ENCODE data around the gene SECISBP2.
"Not testable (repeated sequence)": the region's sequence is repeated elsewhere in the genome, so short reads cannot be mapped to it uniquely, and the experiment has no call there.

SECISBP2 gene, protein sequence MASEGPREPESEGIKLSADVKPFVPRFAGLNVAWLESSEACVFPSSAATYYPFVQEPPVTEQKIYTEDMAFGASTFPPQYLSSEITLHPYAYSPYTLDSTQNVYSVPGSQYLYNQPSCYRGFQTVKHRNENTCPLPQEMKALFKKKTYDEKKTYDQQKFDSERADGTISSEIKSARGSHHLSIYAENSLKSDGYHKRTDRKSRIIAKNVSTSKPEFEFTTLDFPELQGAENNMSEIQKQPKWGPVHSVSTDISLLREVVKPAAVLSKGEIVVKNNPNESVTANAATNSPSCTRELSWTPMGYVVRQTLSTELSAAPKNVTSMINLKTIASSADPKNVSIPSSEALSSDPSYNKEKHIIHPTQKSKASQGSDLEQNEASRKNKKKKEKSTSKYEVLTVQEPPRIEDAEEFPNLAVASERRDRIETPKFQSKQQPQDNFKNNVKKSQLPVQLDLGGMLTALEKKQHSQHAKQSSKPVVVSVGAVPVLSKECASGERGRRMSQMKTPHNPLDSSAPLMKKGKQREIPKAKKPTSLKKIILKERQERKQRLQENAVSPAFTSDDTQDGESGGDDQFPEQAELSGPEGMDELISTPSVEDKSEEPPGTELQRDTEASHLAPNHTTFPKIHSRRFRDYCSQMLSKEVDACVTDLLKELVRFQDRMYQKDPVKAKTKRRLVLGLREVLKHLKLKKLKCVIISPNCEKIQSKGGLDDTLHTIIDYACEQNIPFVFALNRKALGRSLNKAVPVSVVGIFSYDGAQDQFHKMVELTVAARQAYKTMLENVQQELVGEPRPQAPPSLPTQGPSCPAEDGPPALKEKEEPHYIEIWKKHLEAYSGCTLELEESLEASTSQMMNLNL

GRCh38 chr9:89318123-89319014 is at the start of gene SECISBP2:
TSS of gene SECISBP2 (plus strand) at chr9:89318500. CDS start at chr9:89318577, 77 bp downstream.
- DNase-seq = peak; percentile 92

DNA sequence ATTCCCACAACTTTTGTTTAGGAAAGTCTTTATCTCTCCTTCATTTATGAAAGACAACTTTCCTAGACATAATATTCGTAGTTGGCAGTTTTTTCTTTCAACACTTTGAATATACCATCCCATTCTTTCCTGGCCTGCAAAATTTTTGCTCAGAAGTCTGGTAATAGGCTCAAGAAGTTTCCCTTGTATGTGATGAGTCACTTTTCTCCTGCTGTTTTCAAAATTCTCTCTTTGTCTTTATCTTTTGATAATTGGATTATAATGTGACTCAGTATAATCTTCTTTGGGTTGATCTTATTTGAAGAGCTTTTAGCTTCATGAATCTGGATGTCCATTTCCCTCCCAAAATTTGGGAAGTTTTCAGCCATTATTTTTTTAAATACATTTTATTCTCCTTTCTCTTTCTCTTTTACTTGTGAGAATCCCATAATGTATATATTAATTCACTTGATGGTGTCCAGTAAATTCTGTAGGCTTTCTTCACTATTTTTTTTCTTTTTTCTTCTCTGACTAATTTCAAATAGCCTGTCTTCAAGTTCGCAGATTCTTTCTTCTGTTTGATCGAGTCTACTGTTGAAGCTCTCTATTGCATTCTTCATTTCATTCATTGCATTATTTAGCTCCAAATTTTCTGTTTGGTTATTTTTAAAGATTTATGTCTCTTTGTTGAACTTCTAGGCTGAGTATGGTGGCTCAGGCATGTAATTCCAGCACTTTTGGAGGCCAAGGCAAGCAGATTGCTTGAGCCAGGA is 44.6 kb upstream of the SECISBP2 start:
- DNase-seq = no peak

GRCh38 chr9:89274838-89275237 is 43.5 kb upstream of the SECISBP2 start:
- DNase-seq = no peak

GRCh38 chr9:89276040-89276439 is 42.3 kb upstream of the SECISBP2 start:
- DNase-seq = not testable (repeated sequence)

GRCh38 chr9:89277043-89277442 is 41.3 kb upstream of the SECISBP2 start:
- no peak for DNase-seq

GRCh38 chr9:89277454-89277853 is 40.8 kb upstream of the SECISBP2 start:
- DNase-seq = peak; percentile 11

GRCh38 chr9:89278551-89278950 is 39.7 kb upstream of the SECISBP2 start:
- no peak for DNase-seq

DNA sequence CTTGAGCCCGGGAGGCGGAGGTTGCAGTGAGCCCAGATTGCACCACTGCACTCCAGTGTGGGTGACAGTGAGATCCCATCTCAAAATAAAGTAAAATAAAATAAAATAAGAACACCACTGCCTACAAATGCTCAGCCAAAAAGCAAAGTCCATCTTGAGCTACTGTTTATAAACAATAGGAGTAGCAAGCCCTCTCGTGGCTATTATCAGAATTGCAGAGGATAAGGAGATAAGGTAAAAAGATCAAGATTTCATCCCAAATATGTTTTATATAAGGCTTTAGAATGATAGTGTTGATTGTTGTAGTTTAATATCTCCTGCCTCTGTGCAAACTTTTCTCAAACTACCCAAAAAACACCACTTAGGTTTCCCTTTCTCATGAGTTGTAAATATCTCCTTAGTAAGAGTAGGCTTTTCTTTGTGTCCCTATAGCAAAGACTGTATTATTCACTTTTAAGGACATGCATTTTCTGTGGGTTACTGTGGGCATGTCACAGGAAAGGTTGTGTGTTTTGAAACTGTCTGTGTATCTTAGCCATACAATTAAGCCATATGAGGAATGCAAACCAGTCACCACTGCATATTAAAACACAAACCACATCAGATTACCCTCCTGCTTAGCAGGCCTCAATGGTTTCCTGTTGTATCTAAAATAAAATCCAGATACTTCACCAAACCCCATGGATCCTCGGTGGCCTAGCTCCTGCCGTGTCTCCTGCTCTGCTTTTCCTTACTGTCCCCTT is 39.1 kb upstream of the SECISBP2 start:
- no peak for DNase-seq

GRCh38 chr9:89281106-89281505 is 37.2 kb upstream of the SECISBP2 start:
- DNase-seq = no peak

DNA sequence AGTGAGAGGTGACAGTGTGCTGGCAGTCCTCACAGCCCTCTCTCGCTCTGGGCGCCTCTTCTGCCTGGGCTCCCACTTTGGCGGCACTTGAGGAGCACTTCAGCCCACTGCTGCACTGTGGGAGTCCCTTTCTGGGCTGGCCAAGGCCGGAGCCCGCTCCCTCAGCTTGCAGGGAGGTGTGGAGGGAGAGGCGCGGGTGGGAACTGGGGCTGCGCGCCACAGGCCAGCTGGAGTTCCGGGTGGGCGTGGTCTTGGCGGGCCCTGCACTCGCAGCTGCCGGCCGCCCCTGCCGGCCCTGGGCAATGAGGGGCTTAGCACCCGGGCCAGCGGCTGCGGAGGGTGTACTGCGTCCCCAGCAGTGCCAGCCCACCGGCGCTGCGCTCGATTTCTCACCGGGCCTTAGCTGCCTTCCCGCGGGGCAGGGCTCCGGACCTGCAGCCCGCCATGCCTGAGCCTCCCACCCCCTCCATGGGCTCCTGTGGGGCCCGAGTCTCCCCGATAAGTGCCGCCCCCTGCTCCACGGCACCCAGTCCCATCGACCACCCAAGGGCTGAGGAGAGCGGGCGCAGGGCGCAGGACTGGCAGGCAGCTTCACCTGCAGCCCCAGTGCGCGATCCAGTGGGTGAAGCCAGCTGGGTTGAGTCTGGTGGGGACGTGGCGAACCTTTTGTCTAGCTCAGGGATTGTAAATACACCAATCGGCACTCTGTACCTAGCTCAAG is 35.9 kb upstream of the SECISBP2 start:
- not testable (repeated sequence) for DNase-seq

- DNase-seq = no peak
Observed at GRCh38 chr9:89284076-89284475, 34.2 kb upstream of the SECISBP2 start.

DNA sequence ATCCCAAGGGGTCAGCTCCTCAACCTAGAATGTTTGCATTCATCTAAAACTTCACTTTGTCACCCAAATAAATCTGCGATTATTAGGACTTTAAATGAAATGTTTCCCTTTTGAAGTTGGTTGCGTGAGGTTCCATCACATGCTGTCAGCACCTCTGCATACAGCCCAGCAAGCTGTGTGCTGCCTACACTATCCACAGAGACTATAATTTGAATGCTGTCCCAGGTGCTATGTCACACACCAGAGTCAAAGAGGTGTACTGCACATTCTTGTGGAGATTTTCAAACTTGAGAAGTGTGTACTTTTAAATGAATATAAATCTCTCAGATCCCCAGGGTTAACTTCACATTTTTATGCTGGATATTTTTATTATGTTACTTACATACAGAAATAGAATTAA is 26.6 kb upstream of the SECISBP2 start:
- DNase-seq = no peak

DNA sequence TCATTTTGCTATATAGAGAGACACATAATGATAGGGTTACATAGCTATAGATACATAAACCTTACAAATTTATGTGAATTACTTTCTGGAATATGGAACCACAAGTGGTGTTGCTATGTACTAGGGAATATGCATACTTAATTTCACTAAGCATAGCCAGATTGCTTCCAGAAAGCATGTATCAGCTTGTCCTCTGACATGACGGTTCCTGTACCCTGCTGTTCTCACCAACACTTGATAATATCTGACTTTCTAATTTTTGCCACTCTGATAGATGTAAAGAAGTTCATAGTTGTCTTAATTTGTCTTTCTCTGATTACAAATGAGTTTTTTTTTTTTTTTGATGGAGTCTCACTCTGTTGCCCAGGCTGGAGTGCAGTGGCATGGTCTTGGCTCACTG is 25.3 kb upstream of the SECISBP2 start:
- DNase-seq = no peak

DNA sequence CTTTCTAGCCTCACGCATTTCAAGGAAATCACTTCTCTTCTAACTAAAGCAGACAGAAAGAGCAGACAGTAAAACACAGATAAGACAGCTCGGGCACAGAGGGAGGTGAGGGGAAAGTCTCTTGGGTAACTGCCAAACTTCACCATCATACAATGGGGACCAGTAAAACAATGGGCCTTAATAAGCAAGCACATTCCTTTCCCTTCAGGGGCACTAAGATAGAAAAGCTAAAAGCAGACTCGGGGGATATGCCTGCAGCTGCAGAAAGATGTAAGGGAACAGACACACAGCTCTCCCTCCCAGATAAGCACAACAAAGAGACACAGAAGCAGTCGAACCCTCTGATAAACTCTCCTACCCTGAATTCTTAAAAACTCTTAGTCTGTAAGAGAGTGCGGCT is 22.9 kb upstream of the SECISBP2 start:
- DNase-seq = no peak

- DNase-seq = not testable (repeated sequence)
Observed at GRCh38 chr9:89301996-89302395, 16.3 kb upstream of the SECISBP2 start.

DNA sequence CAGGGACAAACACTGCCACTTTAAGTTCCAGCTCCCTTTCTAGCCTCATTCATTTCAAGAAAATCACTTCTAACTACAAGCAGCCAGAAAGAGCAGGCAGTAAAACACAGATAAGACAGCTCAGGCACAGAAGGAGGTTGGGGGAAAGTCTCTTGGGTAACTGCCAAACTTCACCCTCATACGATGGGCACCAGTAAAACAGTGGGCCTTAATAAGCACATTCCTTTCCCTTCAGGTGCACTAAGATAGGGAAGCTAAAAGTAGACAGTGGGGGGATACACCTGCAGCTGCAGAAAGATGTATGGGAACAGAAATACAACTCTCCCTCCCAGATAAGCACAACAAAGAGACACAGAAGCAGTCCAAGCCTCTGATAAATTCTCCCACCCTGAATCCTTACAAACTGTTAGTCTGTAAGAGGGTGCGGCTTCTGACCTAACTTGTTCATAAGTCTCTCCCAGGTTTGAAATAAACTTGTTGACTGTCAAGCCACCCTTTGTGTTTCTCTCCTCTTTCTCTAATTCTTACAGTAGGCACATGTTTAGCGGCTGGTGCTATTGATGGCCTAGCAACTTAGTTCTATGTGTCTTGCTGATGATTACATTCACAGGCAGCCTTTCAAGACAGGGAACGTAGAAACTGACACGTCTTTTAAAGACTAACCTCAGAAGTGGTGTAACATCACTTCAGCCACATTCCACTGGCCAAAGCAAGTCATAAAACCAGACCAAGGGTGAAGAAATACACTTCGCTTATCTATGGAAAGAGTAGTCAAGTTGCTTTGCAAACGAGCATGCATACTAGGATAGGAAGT is 14.1 kb upstream of the SECISBP2 start:
- no peak for DNase-seq

- no peak for DNase-seq
Observed at GRCh38 chr9:89304834-89305188, 13.5 kb upstream of the SECISBP2 start.

GRCh38 chr9:89305868-89306267 is 12.4 kb upstream of the SECISBP2 start:
- DNase-seq = no peak

DNA sequence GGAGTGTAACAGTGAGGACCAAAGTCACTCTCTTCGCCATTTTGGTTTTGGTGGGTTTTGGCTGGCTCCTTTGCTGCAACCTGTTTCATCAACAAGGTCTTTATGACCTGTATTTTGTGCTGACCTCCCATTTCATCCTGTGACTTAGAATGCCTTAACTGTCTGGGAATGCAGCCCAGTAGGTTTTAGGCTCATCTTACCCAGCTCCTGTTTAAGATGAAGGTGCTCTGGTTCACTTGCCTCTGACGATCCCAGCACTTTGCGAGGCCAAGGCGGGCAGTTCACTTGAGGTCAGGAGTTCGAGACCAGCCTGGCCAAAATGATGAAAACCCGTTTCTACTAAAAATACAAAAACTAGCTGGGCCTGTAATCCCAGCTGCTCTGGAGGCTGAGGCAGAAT is 9.1 kb upstream of the SECISBP2 start:
- DNase-seq = no peak
